SH-SY5Y (cell line): ENCODE data around the gene RGS11.

Source experiments
- GATA2 ChIP-seq: IDR thresholded peaks from 2 replicates; pipeline ENCODE4 v1.6.1; 2011; ENCODE audit warnings: mild to moderate bottlenecking, low read depth, low read length
- GATA3 ChIP-seq: IDR thresholded peaks from 2 replicates; pipeline ENCODE4 v1.6.1; 2011; ENCODE audit warnings: low read depth, mild to moderate bottlenecking, low read length, moderate library complexity

DNA sequence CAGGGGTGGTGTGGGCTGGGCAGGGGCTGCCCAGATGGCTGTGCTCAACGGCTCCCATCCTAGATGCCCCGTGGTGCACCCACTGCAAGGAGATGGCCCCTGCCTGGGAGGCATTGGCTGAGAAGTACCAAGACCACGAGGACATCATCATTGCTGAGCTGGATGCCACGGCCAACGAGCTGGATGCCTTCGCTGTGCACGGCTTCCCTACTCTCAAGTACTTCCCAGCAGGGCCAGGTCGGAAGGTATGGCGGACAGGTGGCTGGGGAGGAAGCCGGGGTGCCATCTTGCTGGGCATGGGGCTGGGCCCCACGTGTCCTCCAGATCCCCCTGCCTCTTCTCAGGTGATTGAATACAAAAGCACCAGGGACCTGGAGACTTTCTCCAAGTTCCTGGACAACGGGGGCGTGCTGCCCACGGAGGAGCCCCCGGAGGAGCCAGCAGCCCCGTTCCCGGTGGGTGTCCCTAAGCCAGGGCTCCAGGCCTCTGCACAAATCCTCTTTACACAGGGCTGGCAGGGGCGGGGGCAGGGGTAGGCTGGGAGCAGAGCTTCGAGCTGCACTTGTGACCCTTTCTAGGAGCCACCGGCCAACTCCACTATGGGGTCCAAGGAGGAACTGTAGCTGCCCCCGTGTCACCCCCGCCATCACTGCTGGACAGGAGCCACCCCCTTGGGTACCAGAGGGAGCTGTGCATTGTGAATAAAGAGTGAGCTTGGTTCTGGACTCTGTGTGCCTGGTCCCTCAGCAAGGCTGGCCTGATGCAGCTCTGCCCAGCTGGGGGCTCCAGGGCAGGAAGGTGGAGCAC, 10.9 kb upstream of the RGS11 start:
- TF ChIP-seq GATA2, result no peak
- TF ChIP-seq GATA3, result no peak
